GM21717 (cell line): Measurements from ENCODE around the gene CDC42BPA.
"Not testable (repeated sequence)": the region's sequence is repeated elsewhere in the genome, so short reads cannot be mapped to it uniquely, and the experiment has no call there.

Experiments
- ATAC-seq: cut with Tn5 transposase; IDR thresholded peaks from one replicate; pipeline ENCODE4 v1.9.1; 2021; ENCODE audit warnings: mild to moderate bottlenecking, moderate library complexity; ENCODE audit not compliant: unreplicated experiment

Gene CDC42BPA

GRCh38 chr1:227336136-227336535 lies 17.8 kb upstream of the CDC42BPA start:
- ATAC-seq, result not testable (repeated sequence)

GRCh38 chr1:227335242-227336020 lies 17.1 kb upstream of the CDC42BPA start:
- no peak for ATAC-seq

- ATAC-seq, result no peak
Measured at GRCh38 chr1:227333423-227333822, 15.1 kb upstream of the CDC42BPA start.

- no peak for ATAC-seq
Measured at GRCh38 chr1:227330279-227331076, 12.2 kb upstream of the CDC42BPA start.

GRCh38 chr1:227328405-227329019 lies 10.2 kb upstream of the CDC42BPA start:
- ATAC-seq, result no peak

- ATAC-seq, result no peak
Measured at GRCh38 chr1:227325156-227325555, 6.9 kb upstream of the CDC42BPA start.

- no peak for ATAC-seq
Measured at GRCh38 chr1:227323967-227324268, 5.6 kb upstream of the CDC42BPA start.

GRCh38 chr1:227323171-227323966 lies 5.1 kb upstream of the CDC42BPA start:
- no peak for ATAC-seq

GRCh38 chr1:227322376-227322775 lies 4.1 kb upstream of the CDC42BPA start:
- ATAC-seq, result no peak

- ATAC-seq, result no peak
Measured at GRCh38 chr1:227321035-227321434, 2.7 kb upstream of the CDC42BPA start.

- no peak for ATAC-seq
Measured at GRCh38 chr1:227320476-227320875, 2.2 kb upstream of the CDC42BPA start.

GRCh38 chr1:227318853-227319607 lies 738 bp upstream of the CDC42BPA start:
- no peak for ATAC-seq

GRCh38 chr1:227317523-227318015 lies 723 bp downstream of the CDC42BPA start:
- no peak for ATAC-seq

GRCh38 chr1:227317011-227317451 lies 1.3 kb downstream of the CDC42BPA start:
- ATAC-seq, result no peak

GRCh38 chr1:227316456-227316855 lies 1.8 kb downstream of the CDC42BPA start:
- ATAC-seq, result no peak

GRCh38 chr1:227315629-227316346 lies 2.5 kb downstream of the CDC42BPA start:
- no peak for ATAC-seq

GRCh38 chr1:227314014-227314848 lies 4.1 kb downstream of the CDC42BPA start:
- no peak for ATAC-seq

- no peak for ATAC-seq
Measured at GRCh38 chr1:227312361-227313025, 5.8 kb downstream of the CDC42BPA start.
